ENCODE data around the gene RPS6KA2. TPM values are rescaled to one million over a fixed set of nuclear protein-coding genes. Genes with fewer than 3 reads are reported as not detected.

The RPS6KA2 gene
- total RNA-seq, 1 donor = 4.6 TPM

DNA sequence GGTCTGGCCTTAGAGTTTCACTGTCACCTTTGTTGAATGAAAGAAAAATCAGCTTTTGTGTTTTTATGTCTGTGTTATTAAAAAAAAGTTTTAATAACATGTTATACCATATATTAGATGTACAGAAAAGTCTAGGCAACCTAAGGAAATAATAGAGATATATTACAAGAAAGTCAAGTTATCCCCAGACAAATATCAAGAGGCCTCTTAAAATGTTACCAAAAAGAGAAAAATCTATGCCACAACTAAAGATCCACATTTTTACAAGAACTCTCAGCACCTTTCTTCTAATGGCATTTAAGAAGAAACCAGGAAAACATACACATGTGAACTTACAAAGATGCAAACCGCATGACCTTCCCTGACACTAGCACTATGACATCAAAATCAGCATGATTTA lies 67.4 kb downstream of the RPS6KA2 start:
- DNase-seq (ENCODE audit: low read depth in 2 of 3, low spot score in 2 of 3) = no peak

DNA sequence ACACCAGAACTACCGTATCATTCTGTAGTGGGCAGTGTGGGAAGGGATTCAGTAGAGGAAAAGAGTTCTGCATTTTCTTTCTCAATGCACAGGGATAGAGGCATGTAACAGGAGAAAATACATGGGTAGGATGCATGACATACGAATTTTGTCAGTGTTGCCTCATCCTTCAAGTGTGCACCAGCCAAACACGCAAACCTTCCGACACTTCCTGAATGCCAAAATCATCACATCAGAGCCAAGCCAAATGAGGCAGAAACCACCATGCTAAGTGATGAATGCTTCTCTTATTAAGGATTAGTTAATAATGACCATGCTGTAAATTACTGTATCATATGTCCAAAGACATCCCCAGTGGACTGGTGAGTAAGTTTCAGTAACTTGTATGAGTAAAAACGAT lies 67.8 kb downstream of the RPS6KA2 start:
- no peak for DNase-seq (ENCODE audit: low read depth in 2 of 3, low spot score in 2 of 3)

DNA sequence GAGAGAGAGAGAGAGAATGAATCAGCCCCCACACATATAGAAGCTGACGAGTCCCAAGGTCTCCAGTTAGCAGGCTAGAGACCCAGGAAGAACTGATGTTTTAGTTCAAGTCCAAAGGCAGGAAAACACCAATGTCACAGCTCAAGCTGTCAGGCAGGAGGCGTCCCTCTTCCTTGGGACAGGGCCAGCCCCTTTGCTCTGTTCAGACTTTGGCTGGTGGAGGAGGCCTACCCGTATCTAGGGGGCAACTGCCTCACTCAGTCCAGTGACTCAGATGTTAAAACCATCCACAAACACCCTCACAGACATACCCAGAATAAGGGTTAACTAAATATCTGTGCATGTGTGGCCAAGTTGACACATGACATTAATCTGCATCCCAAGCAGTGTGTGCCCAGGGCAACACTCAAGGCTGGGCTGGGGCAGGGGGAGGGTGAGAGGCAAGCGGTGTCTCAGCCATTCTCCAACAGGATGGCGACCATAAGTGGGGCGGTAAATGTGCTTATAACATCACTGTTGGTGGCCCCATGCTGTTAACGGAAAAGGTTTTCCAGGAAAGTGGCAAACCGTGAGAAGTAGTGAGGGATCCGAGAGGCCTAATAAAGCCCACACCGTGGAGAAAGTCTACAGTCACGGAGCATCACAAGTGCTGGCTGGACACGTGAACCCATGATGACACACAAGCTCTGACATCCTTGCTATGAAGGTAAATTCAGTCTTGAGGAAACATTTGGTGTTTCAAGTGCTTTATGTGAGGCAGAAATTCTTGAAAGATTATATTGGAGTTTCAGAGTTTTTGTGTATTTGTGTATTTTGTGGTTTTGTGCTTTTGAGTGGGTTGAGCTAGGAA lies 68.7 kb downstream of the RPS6KA2 start:
- DNase-seq (ENCODE audit: low read depth in 2 of 3, low spot score in 2 of 3) = no peak

DNA sequence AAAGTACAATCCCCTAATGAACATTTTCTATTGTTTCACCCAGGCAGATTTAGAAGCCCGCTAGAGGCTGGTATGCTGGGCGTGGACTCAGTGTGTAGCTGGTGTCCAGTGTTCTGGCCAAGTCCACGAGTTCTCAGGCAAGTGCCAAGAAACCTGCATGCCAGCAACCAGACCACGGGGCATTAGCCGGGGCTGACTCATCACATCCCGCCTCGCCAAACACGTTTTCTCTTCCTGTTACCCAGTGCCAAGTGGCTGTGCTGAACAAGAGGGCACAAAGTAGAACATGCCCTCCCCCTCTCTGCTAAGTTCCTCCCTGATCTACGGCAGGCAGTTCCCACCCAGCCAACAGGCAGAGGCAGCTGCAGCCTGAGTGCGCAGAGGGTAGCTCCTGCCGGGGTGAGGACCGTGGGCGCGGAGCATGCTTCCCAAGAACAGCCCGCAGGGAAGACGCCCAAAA lies 70.2 kb downstream of the RPS6KA2 start:
- DNase-seq (ENCODE audit: low read depth in 2 of 3, low spot score in 2 of 3) = peak in 2 of 3 donors; percentile 79 to 85

DNA sequence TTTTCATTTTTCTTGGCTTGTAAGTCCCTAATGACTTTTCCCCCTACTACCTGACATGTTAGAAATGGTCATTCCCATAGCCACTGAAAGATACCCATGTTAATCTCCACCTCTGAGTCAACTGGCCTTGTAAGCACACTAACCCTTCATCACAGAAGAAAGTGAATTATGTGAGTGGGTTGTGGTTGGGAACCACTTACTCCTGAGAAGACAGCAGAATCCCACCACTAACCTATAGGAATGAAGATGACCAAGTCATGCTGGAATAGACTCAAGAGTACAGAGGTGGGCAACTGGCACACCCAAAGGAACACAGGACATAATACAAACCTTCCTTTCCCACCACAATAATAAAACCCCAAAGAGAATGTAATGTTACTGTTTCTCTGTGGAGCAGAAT lies 70.7 kb downstream of the RPS6KA2 start:
- no peak for DNase-seq (ENCODE audit: low read depth in 2 of 3, low spot score in 2 of 3)

DNA sequence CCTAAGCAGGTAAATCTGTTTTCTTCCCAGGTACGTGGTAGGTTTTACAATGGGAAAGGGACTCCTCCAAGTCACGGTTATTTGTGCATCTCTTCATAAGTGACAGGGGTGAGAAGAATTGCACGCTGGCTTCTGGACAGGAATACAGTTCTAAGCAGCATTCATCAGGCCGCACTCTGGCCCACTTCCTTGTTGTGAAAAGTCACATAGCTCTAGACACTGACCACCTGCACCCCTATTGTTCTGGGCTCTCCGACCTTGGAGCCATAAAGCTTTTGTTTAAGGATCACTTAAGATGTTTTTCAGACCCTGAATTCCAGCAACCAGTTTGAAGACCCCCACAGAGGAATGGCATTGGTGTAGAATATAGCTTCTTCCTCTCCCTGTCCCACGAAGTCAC lies 72.0 kb downstream of the RPS6KA2 start:
- no peak for DNase-seq (ENCODE audit: low read depth in 2 of 3, low spot score in 2 of 3)

DNA sequence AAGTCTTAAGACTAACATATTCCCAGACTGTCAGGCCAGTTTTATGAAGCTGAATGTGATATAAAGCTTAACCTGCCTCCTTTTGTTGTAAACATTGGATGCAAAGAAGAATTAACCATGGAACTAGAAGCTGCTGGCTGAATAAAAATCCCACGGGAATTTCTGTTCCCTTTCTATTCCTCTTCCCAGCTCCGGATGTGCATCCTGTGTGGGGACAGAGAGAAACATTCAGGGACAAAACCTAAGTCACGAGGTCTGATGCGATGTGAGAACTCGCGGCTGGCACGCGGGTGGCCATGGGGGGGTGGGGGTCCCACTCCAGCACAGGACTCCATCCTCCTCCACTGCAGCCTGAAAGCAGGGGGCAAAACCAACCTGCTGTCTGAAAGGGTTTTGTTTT lies 72.7 kb downstream of the RPS6KA2 start:
- DNase-seq (ENCODE audit: low read depth in 2 of 3, low spot score in 2 of 3) = no peak

DNA sequence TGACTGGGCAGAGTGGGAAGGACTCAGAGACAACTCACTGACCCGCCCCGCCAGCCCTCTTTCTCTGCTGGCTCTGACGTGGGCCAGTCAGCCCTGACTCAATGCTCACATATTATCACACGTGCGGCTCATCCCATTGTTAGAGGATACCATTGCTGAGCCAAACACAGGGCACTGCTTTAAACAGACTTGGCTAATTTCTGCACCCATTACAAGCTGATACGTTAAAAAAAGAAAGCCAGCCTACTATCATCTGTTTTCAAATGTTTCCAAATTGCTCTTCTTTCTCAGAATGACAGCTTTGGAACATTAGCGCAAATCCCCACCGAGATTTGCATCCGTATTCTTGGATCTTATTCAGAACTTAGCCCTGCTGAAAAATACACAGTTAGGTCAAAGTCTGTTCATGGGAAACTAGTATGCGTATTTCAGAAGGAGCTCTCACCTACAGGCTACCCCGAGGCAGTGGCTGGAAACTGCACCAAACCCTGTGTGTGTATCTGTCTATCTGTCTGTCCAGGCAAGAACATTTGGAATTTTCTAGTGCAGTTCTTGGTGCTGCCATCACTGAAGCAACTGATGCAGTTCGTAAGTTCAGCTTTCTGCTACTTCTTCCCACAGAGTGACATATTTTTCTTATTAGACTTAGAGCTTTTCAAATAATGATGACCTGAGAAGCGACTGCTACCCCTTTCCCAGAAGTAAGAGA lies 73.3 kb downstream of the RPS6KA2 start:
- DNase-seq (ENCODE audit: low read depth in 2 of 3, low spot score in 2 of 3) = no peak

DNA sequence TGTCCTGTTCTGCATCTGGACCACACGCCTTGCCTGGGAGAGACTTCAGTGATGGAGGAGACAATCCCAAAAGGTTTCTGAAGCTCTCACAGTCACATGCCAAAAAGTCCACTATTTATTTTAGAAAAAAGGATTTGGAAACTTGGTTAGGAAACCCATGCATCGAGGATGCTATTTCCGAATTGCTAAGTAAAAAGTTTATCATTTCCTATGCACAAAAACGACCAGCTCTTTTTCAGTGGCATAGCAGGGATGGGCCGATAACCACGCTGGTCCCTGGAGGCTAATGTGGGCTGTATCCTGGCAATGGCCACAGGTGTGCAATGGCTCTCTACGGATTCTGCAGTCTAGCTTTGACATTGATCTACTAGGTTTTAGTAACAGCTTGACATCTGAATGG lies 74.5 kb downstream of the RPS6KA2 start:
- no peak for DNase-seq (ENCODE audit: low read depth in 2 of 3, low spot score in 2 of 3)

DNA sequence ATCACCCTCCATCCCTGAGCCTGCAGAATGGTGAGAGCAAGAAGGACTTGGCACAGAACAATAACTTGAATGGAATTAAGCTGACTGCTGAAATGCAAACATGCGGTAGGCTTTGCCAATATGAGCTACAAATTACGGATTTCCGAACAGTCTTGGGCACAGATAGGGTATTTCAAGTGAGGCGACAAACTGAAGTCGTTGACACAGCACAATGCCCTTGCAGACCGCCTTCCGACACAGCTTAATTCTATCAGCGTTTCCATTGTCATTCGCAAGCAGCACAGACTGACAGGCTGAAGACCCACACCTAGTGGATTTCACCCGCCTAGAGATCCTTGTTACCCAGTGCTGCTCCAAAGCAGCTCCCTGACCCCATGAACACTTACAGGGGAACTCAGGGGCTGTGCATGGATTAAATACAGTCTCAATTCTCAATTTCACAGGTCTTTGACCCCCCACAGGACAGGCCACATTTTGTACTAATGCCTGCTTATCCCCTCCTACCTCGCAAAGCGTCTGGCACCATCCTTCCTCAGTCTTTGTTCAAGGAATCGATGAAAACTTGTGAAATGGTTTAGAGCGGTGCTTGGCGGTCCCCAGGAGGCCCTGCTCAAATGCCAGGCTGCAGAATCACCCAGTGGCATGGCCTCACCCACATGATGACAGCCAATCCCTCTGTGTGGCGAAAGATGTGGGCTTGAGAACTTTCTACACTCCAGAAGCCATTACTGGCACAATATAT lies 75.1 kb downstream of the RPS6KA2 start:
- no peak for DNase-seq (ENCODE audit: low read depth in 2 of 3, low spot score in 2 of 3)

DNA sequence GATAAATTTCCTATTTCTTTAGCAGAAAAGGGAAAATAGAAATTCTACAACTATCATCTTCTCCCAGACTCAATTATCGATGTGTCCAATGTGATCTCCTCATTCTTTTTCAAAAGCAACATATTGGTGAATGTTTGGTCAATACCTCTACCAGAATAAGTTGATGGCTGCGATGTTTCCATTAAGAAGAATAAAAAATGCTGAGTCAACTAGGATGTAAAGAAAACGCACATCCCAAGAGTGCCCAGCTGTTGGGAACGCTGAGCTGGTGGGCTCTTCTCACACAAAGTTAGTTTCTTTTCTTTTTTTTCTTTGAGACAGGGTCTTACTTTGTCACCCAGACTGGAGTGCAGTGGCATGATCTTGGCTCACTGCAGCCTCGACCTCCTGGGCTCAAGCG lies 80.4 kb downstream of the RPS6KA2 start:
- no peak for DNase-seq (ENCODE audit: low read depth in 2 of 3, low spot score in 2 of 3)

DNA sequence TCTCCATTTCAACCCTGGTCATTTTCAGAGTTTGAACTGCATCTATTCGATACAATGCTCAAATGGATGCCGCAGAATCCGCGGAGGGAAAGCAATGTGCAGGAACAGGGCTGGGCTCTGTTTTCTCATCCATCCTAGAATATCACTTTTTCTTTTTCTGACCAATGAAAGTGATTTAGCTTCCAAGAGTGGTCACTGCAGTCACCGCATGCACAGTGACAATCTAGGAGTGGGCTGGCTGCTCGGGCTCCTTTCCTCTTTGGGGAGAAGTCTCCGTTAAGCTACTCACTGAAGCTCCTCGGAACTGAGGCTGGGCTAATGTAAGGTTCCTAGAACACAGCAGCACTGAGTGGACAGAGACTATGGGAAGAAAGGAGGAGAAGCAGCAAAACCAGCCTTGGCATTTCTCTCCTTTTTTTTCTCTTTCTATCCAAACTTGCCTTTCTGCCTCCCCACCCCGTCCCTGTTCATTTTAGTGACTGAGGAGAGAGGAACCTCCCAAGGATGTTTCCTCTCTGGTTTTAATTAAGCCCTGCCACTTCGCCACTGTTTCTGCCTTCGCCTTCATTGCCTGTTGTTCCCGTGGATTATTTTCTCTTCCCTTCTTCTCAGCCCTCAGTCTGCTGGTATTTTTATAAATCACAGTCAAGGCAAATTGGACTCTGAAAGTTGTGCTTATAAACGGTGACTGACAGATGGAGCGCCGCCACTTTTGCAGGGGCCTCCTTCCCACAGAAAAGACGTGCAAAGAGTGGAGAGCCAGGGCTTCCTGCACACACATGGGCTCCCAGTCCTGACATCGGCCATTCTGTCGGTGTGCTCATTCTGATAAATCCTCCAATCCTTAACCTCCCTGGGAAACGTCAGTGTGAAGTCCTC lies 81.7 kb downstream of the RPS6KA2 start:
- DNase-seq (ENCODE audit: low read depth in 2 of 3, low spot score in 2 of 3) = no peak

DNA sequence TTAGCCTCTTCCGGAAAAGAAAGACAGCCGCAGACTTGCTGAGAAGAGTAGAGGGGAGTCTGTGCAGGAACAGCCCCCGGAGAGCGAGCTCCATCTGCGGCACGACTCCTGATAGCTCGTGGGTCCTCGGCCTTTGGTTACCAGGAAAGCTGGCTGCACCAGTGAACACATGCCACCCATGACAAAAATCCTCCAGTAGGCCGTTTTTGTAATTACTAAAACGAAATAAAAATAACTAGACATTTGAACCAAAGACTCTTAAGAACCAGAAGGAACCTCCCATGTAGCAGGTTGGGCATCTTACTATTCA lies 82.8 kb downstream of the RPS6KA2 start:
- no peak for DNase-seq (ENCODE audit: low read depth in 2 of 3, low spot score in 2 of 3)

DNA sequence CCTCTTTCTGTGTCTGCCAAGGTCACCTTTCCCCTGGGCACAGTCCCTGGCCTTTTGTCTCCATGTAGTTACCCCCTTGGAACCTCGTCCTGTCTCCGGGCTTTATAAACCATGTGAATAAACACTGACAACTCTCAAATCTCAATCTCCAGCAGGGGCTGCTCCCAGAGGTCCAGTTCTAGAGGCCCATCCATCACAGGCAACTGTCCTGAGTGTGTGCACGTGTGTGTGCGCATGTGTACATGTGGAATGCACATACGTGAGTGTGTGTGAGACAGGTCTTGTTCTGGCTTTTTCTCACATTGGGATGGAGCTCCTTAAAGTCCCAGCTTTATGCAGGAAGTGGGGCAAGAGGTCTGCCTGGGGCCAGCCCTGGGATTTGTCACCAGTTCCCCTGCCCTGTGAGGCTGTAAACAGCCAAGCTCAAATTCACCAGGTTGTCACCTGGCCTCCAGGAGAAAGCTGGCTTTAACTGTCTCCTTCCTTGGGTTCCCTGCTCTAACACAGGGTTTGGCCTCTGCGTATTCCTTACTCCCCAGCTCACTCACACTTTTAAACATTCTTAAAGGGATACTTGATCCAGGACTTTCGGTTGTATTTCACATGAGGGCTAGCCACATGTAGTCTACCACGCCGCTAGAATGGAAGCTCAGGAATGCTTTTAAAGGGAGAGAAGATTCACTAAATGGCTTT lies 83.3 kb downstream of the RPS6KA2 start:
- DNase-seq (ENCODE audit: low read depth in 2 of 3, low spot score in 2 of 3) = no peak

DNA sequence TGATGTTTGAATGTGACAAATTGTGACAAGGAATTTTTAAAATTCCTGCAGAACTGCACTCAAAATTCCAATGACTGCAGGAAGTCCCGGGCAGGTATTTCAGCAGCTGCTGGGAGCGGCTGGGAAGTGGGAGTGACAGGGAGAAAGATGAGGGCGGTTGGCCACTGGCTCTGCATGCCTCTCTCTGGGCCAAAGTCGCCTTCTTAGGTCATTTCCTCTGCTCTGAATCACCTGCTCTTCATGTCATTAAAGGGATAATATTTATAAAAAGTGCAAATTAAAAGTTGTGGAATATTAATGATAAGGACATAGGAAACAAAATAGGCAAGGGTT lies 84.5 kb downstream of the RPS6KA2 start:
- no peak for DNase-seq (ENCODE audit: low read depth in 2 of 3, low spot score in 2 of 3)

DNA sequence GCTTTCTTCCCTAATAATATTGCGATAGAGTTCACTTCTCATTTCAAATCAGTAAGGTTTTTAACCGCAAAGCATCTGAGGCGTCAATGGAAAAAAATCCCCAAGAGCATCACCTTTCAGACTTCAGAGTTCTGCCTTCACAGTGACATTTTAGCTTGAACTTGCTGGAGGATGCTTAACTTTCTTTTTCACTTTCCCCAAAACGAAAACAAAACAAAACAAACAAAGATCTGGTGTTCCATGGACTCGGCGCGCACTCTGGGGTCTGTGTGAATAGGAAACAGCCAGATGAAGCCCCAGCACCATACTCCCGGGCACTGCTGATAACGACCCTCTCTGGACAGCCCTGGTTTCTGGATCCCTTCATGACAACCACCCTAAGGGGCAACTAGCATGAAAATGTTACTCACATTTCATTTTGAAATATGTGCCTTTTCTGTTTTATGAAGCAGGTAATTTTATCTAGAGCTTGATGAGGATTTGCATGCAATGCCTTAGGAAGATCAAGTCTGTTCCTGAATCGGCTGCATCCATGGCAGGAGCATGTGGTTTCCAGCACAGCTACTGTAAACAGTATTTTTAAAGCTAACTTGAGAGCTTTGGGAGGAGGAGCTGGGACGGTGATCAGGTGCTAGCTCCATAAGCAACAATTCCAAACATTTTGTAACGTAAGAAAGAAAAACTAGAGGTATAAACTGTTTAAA lies 85.0 kb downstream of the RPS6KA2 start:
- DNase-seq (ENCODE audit: low read depth in 2 of 3, low spot score in 2 of 3) = no peak

DNA sequence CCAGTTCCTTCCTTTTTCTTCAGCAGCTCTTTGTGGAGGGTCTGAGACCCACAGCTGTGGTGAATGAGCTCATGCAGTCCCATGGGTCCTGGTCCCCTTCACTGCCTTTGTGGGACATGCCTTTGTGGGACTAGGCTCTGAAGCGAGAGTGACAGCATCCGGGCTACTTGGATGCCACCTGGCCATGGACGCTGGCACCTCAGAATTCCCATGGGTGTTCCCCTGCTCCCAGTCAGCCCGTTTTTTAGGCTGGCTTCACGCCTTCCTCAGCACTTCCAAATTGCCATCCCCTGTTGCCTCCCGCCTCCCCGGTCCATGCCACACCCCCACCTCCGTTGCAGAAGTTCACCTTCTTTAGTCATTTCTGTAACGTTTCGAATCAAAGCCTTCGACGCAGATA lies 85.7 kb downstream of the RPS6KA2 start:
- no peak for DNase-seq (ENCODE audit: low read depth in 2 of 3, low spot score in 2 of 3)

DNA sequence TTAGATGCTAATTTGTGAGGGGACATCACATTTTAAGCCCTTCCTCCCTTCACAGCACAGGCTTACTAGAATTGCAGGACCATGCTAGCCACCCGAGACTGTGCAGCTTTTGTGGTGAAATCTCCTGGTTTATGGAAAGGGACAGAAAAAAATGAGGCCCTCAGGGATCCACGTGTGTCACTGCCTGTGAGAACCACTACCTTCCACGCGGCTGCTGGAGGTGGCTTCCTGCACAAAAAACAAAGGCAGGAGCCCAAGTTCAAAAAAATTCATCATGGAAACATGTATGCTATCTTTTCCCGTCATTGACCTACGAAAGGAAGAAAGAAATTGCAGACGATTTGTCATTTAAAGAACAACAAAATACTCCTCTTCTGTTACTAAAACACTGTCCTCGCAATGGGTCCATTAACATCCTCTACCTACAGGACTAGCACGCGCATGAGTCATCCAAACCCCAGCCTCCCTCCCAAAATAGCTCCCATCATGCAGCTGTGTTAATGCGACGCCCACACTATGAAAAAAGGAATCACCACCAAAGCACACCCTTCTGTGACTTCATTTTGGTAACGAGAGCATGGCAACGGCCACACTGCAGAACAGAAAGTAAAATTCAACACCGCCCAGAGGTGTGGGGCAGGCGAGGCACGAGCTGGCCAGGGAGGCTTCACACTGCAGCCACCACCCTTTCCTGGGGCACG lies 86.3 kb downstream of the RPS6KA2 start:
- peak in 2 of 3 donors; percentile 19 to 26 for DNase-seq (ENCODE audit: low read depth in 2 of 3, low spot score in 2 of 3)

DNA sequence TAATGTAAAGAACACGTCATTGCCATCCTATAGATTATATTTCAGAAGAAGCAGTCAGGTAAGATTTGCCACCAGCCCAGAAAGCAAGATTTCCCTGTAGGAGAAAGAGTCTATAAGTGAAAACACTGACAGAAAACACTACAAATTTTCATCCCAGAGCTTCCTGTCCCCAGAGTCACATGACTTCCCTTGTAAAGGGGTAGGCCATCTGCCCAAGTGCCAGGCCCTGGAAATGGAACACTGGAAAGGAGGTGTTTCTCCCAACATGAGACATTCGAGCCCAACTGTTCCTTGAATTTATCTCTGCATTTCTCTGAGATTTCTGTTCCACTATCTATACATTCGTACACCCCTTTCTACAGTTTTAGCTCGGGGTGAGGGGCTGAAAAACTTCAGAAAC lies 87.5 kb downstream of the RPS6KA2 start:
- no peak for DNase-seq (ENCODE audit: low read depth in 2 of 3, low spot score in 2 of 3)

Measured in hematopoietic multipotent progenitor cell (in vitro differentiated cells).